ENCODE results near the gene CHGA. TPM values are rescaled to one million over a fixed set of nuclear protein-coding genes. Genes with fewer than 3 reads are reported as not detected.

CHGA gene
- polyA plus RNA-seq, 1 experiment = not detected

- no peaks in the 10 kb centered on the region for H3K27me3 ChIP-seq (ENCODE audit: control insufficient read depth, insufficient read depth, low read length)
- TF ChIP-seq CTCF (IDR thresholded peaks at IDR 0.05; ENCODE audit: low read depth, low read length) = no peak
- H3K4me3 ChIP-seq (ENCODE audit: low read depth, low read length) = no peak overlapping the region
- H3K9me3 ChIP-seq (ENCODE audit: control insufficient read depth, insufficient read depth, low read length) = no peaks in the 10 kb centered on the region; the same call in 1 of the 2 replicates
- H3K27ac ChIP-seq (ENCODE audit: low read depth, low read length) = no peak overlapping the region
- CTCF ChIA-PET = interaction anchor here (0.6 kb wide), 1 partner anchor 155 kb away, joined by 3 read pairs; no protein-coding TSS in a partner anchor
- DNase-seq (ENCODE audit: low read depth, low spot score) = no peak
- POLR2A ChIA-PET = no interaction called here
Measured at GRCh38 chr14:92984082-92984788, 61.3 kb downstream of the CHGA start.

Other genes starting within 250 kb of the CHGA start
- 21.8 and 23.4 TPM in 2 replicates for gene LGMN, start 174.5 kb upstream of the CHGA start, polyA plus RNA-seq (2011; rRNA removed)
- gene GOLGA5, start 128.8 kb upstream of the CHGA start, polyA plus RNA-seq (2011; rRNA removed) = 52.8 and 67.3 TPM in 2 replicates
- 13.6 and 19.4 TPM in 2 replicates for gene ITPK1, start 192.8 kb downstream of the CHGA start, polyA plus RNA-seq (2011; rRNA removed)

Data from AG04450 (cell line).